ENCODE results near the gene CRADD.

- TF ChIP-seq POLR2A (IDR thresholded peaks at IDR 0.05; ENCODE audit: low read depth, low read length) (no peak), TAF1 (IDR thresholded peaks at IDR 0.05; ENCODE audit: borderline replicate concordance, low read depth, low read length) (no peak)
Measured at GRCh38 chr12:93901739-93902138, 224.6 kb downstream of the CRADD start.

All from GM12892 (cell line).